ENCODE results near the gene PDGFRA.

GRCh38 chr4:54228961-54229501, at the start of gene PDGFRA:
- TF ChIP-seq CTCF (IDR thresholded peaks at IDR 0.05) = no peak
- TF ChIP-seq POLR2A (IDR thresholded peaks at IDR 0.05) = peak; percentile 59
